Psoas muscle (tissue), 8 donors: ENCODE data around the gene PSRC1. TPM values are rescaled to one million over a fixed set of nuclear protein-coding genes. Genes with fewer than 3 reads are reported as not detected.

Experiments used
- ATAC-seq, 4 donors: fragments of 200-7000 bp; cut with Tn5 transposase; one replicate each; pipeline ENCODE4 v1.9.1; 2020; ENCODE audit warnings: moderate library complexity in 3 of 4, mild to moderate bottlenecking in 2 of 4
- DNase-seq, 2 donors: peaks; one replicate each; pipeline ENCODE4 v3.0.0-alpha.2; 2020
- H3K27ac ChIP-seq: fragments of 200-600 bp; one replicate; pipeline ENCODE4 v1.8.0; 2022
- H3K27me3 ChIP-seq, 3 donors: fragments of 200-600 bp in 1 of 3; one replicate each; pipeline versions ENCODE4 v1.6.1 to v1.8.0; 2013 to 2022; ENCODE audit warnings: low read length in 2 of 3, mild to moderate bottlenecking in 2 of 3, moderate library complexity in 1 of 3; ENCODE audit not compliant: insufficient read depth in 3 of 3
- H3K36me3 ChIP-seq, 2 donors: fragments of 200-600 bp in 1 of 2; one replicate each; pipeline versions ENCODE4 v1.6.1 to v1.8.0; 2013 to 2022; ENCODE audit warnings: low read depth in 1 of 2, mild to moderate bottlenecking in 1 of 2, moderate library complexity in 1 of 2; ENCODE audit not compliant: insufficient read depth in 1 of 2
- H3K4me1 ChIP-seq: fragments of 200-600 bp; one replicate; pipeline ENCODE4 v1.8.0; 2022
- H3K4me3 ChIP-seq: fragments of 200-600 bp; one replicate; pipeline ENCODE4 v1.8.0; 2022; ENCODE audit warnings: mild to moderate bottlenecking
- H3K9me3 ChIP-seq: fragments of 200-600 bp; one replicate; pipeline ENCODE4 v1.8.0; 2022
- CTCF ChIP-seq: fragments of 200-600 bp; IDR thresholded peaks from one replicate; pipeline ENCODE4 v1.8.0; 2022; ENCODE audit warnings: antibody characterized with exemption
- WGBS, 3 donors: extraction: QIAGEN DNeasy Blood & Tissue Kit; methylation state at CpG; one replicate each; pipeline versions ENCODE4 v1.1.6 to v1.1.7; 2013; 5-methylcytosine and 5-hydroxymethylcytosine counted together
- intact Hi-C, 2 donors: fragments of 100-400 bp; cut with DNase I; formaldehyde crosslinking; loops; one replicate each; pipeline versions ENCODE4 v1.11.0 to v1.14.2; 2022
- polyA plus RNA-seq, 3 donors: library from polyadenylated mRNA; stranded (reverse); fragments of 200-250 nt; gene quantifications; one replicate each; pipeline ENCODE4 v1.2.3, GENCODE V29; 2013
- total RNA-seq, 4 donors: library from RNA; stranded (reverse); fragmentation: NEBNext Ultra II Directional in 2 of 4; extraction: Animal tissue kit (Norgen Biotek cat#: 25700) in 2 of 4; gene quantifications; one replicate each; pipeline versions ENCODE4 v1.2.1 to v1.2.4, GENCODE V29; 2021 to 2023
- donor health status: healthy with polysubstance abuse.
- donor health status: DM: no; HTN: no; CAD: no; lungs with moderate emphysema.
- donor health status: Bipolar disorder and iron deficiency.
- donor health status: healthy.
- donor health status: DM: yes; HTN: yes; CAD: no.
- donor health status: DM: no; HTN: no; CAD: no.
- donor health status: DM: no; HTN: no; CAD: no.
- donor health status: DM: yes; HTN: yes; CAD: no.

Gene PSRC1
- total and polyA plus RNA-seq, 7 donors = 0.14 to 2.0 (median 0.60) TPM

GRCh38 chr1:109312978-109313775, 30.2 kb upstream of the PSRC1 start:
- no peaks in the 10 kb centered on the region for H3K4me1 ChIP-seq
- no peak overlapping the region for H3K27ac ChIP-seq
- ATAC-seq = peak; percentile 42 to 54 (median 49)
- DNase-seq = peak in 1 of 2 donors; percentile 60
- intact Hi-C loops = no loop called here
- no peak overlapping the region for H3K4me3 ChIP-seq
- H3K9me3 ChIP-seq = no peaks in the 10 kb centered on the region
- 29 to 64% (median 48%) methylated on average over 12 of the region's 12 CpGs for WGBS, 3 donors
- H3K36me3 ChIP-seq = peaks cover 3 to 96% of the 10 kb centered on the region in 2 donors
- no peak for TF ChIP-seq CTCF
- no peaks in the 10 kb centered on the region for H3K27me3 ChIP-seq

GRCh38 chr1:109312246-109312645, 29.3 kb upstream of the PSRC1 start:
- H3K36me3 ChIP-seq = peaks cover 3 to 87% of the 10 kb centered on the region in 2 donors
- no peak for TF ChIP-seq CTCF

GRCh38 chr1:109309347-109309746, 26.4 kb upstream of the PSRC1 start:
- H3K4me1 ChIP-seq = peaks cover 11% of the 10 kb centered on the region
- H3K27me3 ChIP-seq = no peaks in the 10 kb centered on the region
- H3K27ac ChIP-seq = no peak overlapping the region
- no peak overlapping the region for H3K4me3 ChIP-seq
- H3K9me3 ChIP-seq = no peaks in the 10 kb centered on the region
- 73 to 81% (median 74%) methylated on average over 2 of the region's 2 CpGs for WGBS, 3 donors
- H3K36me3 ChIP-seq = peaks cover 3 to 58% of the 10 kb centered on the region in 2 donors
- TF ChIP-seq CTCF = no peak
- DNase-seq (no peak), ATAC-seq (no peak)
- intact Hi-C loops = no loop called here

More at GRCh38 chr1:109312246-109312645, 29.3 kb upstream of the PSRC1 start:
- DNase-seq (no peak), ATAC-seq (no peak)
- intact Hi-C loops = no loop called here
- H3K4me3 ChIP-seq = no peak overlapping the region
- no peaks in the 10 kb centered on the region for H3K9me3 ChIP-seq
- no peak overlapping the region for H3K27ac ChIP-seq
- H3K4me1 ChIP-seq = peaks cover 9% of the 10 kb centered on the region
- H3K27me3 ChIP-seq = no peaks in the 10 kb centered on the region
- WGBS, 3 donors = 66 to 77% (median 67%) methylated on average over 2 of the region's 2 CpGs

- H3K9me3 ChIP-seq = no peaks in the 10 kb centered on the region
- H3K36me3 ChIP-seq = peaks cover 0 to 39% of the 10 kb centered on the region in 2 donors
- WGBS, 3 donors = 39 to 51% (median 42%) methylated on average over 14 of the region's 14 CpGs
- no peak for TF ChIP-seq CTCF
- no peak overlapping the region for H3K4me3 ChIP-seq
- DNase-seq = peak in 1 of 2 donors; percentile 76
- no peaks in the 10 kb centered on the region for H3K27me3 ChIP-seq
- peak overlapping the region; percentile 36 for H3K27ac ChIP-seq
- intact Hi-C loops = no loop called here
- peaks cover 11% of the 10 kb centered on the region for H3K4me1 ChIP-seq
- ATAC-seq = peak; percentile 46 to 71 (median 64)
Observed at GRCh38 chr1:109307274-109308021, 24.5 kb upstream of the PSRC1 start.
